ENCODE data around the gene PRDM12. TPM values are rescaled to one million over a fixed set of nuclear protein-coding genes. Genes with fewer than 3 reads are reported as not detected.

PRDM12 gene
- total RNA-seq, 4 donors from 2014 or later = 0.21 TPM; not detected in 3

GRCh38 chr9:130668659-130669058 lies 4.3 kb downstream of the PRDM12 start:
- no peak for TF ChIP-seq POLR2A (IDR thresholded peaks at IDR 0.05)
- TF ChIP-seq CTCF (IDR thresholded peaks at IDR 0.05) = no peak
- 64 to 65% methylated on average over 12 of the region's 12 CpGs for WGBS, 2 donors
- H3K4me3 ChIP-seq (ENCODE audit: low read depth, poor library complexity, severe bottlenecking) = no peak overlapping the region
- intact Hi-C loops (cut with DNase I; ENCODE audit: low total_unique reads) = no loop called here
- no peak for DNase-seq (ENCODE audit: low spot score in 2 of 2)

DNA sequence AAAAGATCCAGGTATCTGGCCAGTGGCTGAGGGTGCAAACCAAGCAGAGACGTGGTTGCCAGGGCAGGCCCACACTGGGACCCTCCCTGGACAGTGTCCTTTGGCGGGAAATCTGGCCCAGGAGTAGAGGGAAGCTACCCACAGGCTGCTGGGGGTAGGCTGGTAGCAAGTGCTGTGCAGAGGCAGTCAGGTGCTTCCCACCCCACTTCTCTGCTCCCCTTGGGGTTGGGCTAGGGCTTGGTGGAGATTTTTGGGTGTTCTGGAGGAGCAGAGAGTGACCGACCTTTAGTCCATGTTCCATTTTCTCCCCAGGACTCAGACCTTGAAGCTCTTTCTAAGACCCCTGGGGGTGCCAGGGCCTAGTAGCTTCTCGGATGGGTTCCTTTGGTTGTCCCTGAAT lies 5.6 kb downstream of the PRDM12 start:
- 83 to 92% methylated on average over 4 of the region's 4 CpGs for WGBS, 2 donors
- intact Hi-C loops (cut with DNase I; ENCODE audit: low total_unique reads) = no loop called here
- TF ChIP-seq CTCF (IDR thresholded peaks at IDR 0.05) (no peak), POLR2A (IDR thresholded peaks at IDR 0.05) (no peak)
- DNase-seq (ENCODE audit: low spot score in 2 of 2) = no peak
- no peak overlapping the region for H3K4me3 ChIP-seq (ENCODE audit: low read depth, poor library complexity, severe bottlenecking)

GRCh38 chr9:130670644-130671043 lies 6.2 kb downstream of the PRDM12 start:
- 84 to 85% methylated on average over 6 of the region's 6 CpGs for WGBS, 2 donors
- H3K4me3 ChIP-seq (ENCODE audit: low read depth, poor library complexity, severe bottlenecking) = no peak overlapping the region
- no peak for TF ChIP-seq POLR2A (IDR thresholded peaks at IDR 0.05)
- no peak for TF ChIP-seq CTCF (IDR thresholded peaks at IDR 0.05)
- DNase-seq (ENCODE audit: low spot score in 2 of 2) = no peak
- intact Hi-C loops (cut with DNase I; ENCODE audit: low total_unique reads) = no loop called here

GRCh38 chr9:130672466-130672865 lies 8.1 kb downstream of the PRDM12 start:
- no peak overlapping the region for H3K4me3 ChIP-seq (ENCODE audit: low read depth, poor library complexity, severe bottlenecking)
- WGBS, 2 donors = 91% methylated on average over 8 of the region's 8 CpGs
- intact Hi-C loops (cut with DNase I; ENCODE audit: low total_unique reads) = no loop called here
- TF ChIP-seq POLR2A (IDR thresholded peaks at IDR 0.05) = no peak
- TF ChIP-seq CTCF (IDR thresholded peaks at IDR 0.05) = no peak
- no peak for DNase-seq (ENCODE audit: low spot score in 2 of 2)

DNA sequence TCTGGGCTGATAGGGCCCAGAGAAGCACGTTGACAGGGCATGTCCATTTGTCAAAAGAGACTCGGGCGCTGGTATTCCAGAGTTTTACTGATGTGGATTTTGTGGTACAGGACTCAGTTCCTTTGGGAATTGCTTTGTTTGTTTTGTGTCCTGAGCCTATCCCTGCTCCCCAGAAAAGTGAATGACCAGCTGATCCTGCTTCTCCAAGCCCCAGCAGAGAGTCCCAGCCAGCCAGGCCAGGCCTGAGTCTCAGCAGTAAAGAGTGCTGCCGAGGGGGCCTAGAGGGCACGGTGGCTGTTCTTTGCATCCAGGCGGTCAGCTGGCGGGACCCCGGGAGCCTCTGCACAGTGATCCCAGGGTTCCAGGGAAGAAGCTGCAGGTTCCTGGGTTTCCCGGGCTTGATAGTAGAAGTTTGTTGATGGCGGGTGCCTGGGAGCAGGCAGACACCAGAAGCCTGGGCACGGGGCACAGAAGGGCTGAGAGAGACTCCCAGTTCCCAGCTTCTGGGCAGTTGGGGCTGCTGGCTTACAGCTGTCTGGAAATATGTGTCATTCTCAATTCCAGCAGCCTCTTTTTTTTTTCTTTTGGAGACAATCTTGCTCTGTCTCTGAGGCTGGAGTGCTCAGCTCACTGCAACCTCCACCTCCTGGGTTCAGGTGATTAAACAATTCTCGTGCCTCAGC lies 8.7 kb downstream of the PRDM12 start:
- no peak for TF ChIP-seq CTCF (IDR thresholded peaks at IDR 0.05)
- no peak for TF ChIP-seq POLR2A (IDR thresholded peaks at IDR 0.05)
- no peak overlapping the region for H3K4me3 ChIP-seq (ENCODE audit: low read depth, poor library complexity, severe bottlenecking)
- intact Hi-C loops (cut with DNase I; ENCODE audit: low total_unique reads) = no loop called here
- DNase-seq (ENCODE audit: low spot score in 2 of 2) = no peak
- WGBS, 2 donors = 87 to 91% methylated on average over 11 to 12 of the region's 12 CpGs

DNA sequence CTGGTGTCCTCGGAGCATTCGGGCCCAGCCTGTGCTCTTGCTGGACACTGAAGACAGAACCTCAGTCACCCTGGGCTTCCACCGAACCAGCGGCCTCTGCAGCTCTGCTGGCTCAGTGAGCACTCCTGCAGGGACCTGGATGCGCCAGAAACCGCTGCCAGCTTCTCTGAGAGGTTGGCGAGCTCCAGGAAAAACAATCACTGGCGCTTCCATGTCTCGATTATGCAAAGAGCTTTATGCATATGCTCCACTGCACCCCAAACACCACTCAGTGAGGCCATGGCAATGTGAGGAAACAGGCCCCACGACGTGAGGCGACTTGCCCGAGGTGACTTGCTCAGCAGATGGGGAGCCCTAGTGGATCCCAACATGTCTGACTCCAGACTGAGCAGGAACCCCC lies 11.0 kb downstream of the PRDM12 start:
- no peak for DNase-seq (ENCODE audit: low spot score in 2 of 2)
- no peak overlapping the region for H3K4me3 ChIP-seq (ENCODE audit: low read depth, poor library complexity, severe bottlenecking)
- TF ChIP-seq CTCF (IDR thresholded peaks at IDR 0.05) (no peak), POLR2A (IDR thresholded peaks at IDR 0.05) (no peak)
- WGBS, 2 donors = 52 to 71% methylated on average over 12 to 13 of the region's 13 CpGs
- intact Hi-C loops (cut with DNase I; ENCODE audit: low total_unique reads) = no loop called here
